ENCODE data around the gene STIMATE.

Gene STIMATE

GRCh38 chr3:52788890-52789745, 108.2 kb downstream of the STIMATE start:
- no peak overlapping the region for H3K4me3 ChIP-seq (ENCODE audit: low read depth, low read length)
- no peak for DNase-seq (ENCODE audit: low read depth)
- no peak for TF ChIP-seq CTCF (IDR thresholded peaks at IDR 0.05; ENCODE audit: insufficient read depth, low read depth, low read length, missing control alignments)

DNA sequence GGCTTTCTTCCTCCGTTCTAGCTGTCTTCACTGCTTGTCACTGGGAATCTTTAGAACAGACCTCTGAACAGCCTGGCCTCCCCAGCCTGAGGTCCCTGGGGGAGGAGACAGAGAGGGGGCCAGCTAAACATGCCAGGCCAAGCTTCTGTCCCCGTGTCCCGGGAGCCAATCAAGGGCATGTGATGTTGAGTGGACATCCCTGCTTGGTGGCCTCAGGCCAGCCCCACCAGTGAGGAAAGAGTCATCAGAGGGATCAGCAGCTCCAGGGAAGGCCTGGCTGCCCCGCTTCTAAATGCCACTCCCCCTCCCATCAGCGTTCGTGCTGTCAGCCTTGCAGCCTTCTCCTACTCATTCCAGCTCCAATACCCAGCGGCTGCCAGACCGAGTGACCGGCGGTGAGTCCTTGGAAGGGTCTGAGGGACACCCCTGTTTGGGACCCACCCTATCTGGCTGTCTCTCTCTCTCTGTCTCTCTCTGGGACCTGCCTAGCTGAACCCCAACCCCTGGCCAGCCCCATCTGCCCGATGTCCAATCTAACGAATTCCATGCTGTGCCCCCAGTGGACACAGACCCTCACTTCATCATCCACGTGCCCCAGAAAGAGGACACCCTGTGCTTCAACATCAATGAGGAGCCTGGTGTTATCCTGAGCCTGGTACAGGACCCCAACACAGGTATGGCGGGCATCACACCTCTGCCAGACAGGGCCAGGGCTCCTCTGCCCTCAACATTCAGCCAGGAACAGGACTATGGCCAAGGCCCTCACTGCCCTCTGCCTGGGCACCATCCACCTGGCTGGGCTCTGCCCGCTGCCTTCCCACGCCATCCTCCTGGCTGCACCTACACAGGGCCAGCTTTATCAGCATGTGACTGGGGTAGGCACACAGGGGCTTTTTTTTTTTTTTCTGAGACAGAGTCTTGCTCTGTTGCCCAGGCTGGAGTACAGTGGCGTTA, 109.4 kb downstream of the STIMATE start:
- no peak for DNase-seq (ENCODE audit: low read depth)
- no peak overlapping the region for H3K4me3 ChIP-seq (ENCODE audit: low read depth, low read length)
- TF ChIP-seq CTCF (IDR thresholded peaks at IDR 0.05; ENCODE audit: insufficient read depth, low read depth, low read length, missing control alignments), result no peak

DNA sequence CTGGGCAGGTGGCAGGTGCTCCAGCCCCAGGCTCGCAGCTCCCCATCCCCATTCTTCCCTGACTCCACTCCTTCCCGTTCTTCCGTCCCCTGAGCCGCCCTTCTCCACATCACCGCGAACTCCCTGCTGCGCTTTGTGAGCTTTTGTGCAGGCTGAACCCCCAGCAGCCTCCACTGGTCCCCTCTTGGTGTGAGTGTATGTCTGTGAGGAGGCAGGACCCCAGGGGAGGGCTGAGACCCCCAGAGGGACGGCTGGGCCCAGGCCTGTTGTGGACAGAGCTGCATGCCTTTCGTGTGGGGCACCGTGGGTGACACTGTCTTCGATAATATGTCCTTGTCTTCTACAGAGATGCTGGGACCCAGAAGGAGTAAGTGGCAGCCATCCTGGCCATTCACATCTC, 110.1 kb downstream of the STIMATE start:
- TF ChIP-seq CTCF (IDR thresholded peaks at IDR 0.05; ENCODE audit: insufficient read depth, low read depth, low read length, missing control alignments), result no peak
- no peak overlapping the region for H3K4me3 ChIP-seq (ENCODE audit: low read depth, low read length)
- DNase-seq (ENCODE audit: low read depth), result no peak

Measured in GM12865 (cell line).